ENCODE data around the gene CDKAL1. TPM values are rescaled to one million over a fixed set of nuclear protein-coding genes. Genes with fewer than 3 reads are reported as not detected.
"Not testable (repeated sequence)": the region's sequence is repeated elsewhere in the genome, so short reads cannot be mapped to it uniquely, and the experiment has no call there.

The CDKAL1 gene
- total RNA-seq, 1 donor from 2014 or later, result 29.5 TPM

DNA sequence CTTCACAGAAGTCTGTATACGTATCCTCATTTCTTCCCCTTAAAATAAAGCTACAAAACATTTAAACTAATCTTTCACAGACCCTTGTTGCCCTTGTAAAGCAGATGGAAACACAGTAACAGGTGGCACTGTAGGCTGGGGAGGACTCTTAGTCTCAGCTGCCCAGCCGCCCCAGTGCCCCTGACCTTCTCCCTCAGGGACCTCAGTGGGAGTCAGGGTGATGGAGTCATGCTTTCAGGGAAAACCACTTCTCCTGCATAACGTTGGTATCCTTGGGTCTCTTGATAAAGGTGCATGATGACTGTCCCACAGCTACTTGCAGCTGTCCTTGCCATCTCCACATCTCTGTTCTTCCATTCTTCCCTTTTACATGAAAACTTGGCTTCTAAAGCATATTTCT is 198.6 kb downstream of the CDKAL1 start:
- intact Hi-C loops (cut with micrococcal nuclease), result no loop called here

DNA sequence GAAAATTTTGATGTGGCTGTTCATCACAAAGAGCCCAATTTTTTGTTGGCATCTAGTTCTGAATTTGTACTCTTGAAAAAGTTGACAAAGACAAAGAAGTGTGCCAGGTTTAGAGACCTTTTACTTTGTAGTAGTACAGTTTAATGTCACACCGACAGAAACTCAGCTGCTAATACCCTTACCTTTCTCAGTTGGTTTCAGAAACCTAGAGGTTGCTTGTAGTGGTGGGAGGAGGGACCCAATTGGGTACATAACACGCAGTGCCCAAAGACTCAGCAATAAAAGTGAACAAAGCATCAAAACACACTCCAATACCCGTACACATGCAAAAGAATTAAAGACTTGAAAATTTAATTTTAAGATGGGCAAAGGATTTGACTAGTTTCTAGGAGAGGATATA is 203.7 kb downstream of the CDKAL1 start:
- intact Hi-C loops (cut with micrococcal nuclease), result no loop called here

DNA sequence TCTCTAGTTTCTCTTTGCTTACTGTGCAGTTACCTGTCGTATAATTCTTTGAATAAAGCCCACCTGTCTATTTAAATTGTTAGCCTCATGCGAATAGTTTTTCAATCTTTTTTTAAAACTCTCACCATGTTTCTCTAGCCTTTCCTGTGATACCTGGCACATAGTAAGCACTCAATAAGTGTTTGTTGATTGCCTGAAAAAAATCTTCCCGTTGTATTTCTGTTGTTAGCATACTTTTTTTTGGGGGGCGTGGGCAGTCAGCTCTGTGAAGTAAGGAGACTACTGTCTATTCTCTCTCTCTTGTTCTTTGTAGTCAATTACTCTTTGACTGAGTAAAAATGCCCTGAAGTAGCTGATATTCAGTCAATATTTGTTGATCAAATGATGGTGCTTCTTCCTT is 205.8 kb downstream of the CDKAL1 start:
- intact Hi-C loops (cut with micrococcal nuclease), result no loop called here

DNA sequence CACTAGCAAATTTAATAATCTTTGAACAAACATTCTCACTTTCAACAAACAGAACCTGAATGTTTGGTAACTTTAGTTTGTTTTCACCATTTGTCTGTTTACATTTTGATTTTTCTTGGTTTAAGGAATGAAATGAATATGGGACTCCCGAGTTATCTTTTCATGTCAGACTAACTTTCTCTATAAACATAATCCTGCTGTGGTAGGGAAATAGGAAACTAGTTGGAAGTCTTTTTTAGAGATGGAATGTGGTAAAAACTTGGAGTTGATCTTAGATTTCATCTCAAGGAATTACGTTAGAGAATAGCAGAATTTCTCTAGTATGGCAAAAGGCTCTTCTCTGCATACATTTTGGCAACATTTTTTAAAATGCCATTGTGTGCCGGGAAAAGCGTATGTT is 206.5 kb downstream of the CDKAL1 start:
- intact Hi-C loops (cut with micrococcal nuclease), result no loop called here

DNA sequence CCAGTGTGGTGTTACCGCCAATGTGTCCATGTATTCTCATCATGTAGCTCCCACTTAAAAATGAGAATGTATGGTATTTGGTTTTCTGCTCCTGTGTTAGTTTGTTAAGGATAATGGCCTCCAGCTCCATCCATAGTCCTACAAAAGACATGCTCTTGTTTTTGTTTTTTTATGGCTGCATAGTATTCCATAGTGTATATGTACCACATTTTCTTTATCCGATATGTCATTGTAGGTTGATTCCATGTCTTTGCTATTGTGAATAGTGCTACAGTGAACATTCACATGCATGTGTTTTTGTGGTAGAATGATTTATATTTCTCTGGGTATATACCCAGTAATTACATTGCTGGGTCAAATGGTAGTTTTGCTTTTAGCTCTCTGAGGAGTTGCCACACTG is 207.2 kb downstream of the CDKAL1 start:
- intact Hi-C loops (cut with micrococcal nuclease), result no loop called here

DNA sequence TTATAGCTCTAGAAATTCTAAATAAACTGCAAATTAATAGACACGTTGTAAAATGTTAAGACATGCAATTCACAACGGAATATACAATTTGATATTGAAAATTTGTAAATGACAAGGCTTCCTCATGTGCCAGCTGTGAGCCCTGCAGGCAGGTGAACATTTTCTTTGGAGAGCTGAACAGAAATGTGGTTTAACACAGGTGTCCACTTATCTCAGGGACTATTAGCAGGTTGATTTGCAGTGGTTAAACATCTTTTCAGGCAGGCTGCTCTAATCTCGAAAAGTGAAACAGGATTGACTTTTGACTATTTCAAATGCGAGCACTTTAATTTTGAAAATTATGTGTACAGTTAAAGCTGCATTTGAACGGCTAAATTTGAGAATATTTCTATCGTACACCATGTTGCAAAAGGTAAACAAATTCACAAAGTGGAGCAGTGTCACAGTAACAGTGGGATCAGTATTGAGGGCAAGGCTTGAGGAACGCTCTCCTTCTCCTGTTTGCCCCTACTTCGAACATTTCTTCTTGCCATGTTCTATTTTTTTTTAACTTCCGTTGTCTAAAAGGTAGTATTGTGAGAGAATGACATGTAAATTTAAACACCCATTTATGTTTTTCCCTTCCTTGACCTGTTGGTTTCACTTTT is 210.8 kb downstream of the CDKAL1 start:
- intact Hi-C loops (cut with micrococcal nuclease), result no loop called here

DNA sequence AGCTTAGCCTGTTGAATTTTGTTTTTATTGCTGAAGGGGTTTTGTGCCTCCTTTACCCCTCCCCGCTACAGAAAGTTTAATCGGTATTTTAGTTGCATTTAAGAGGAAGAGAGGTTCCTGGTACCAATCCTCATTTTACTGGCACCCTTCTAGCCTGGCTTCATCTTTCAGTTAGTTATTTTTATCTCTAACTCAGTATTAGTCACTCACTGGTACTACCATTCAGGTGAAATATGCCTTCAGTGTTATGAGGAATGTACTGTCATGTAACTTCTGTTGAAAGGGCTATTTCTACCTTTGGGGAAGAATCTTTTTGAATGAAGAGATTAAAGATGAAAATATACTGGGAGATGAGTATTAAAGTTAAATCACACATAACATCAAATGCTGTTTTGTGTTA is 211.8 kb downstream of the CDKAL1 start:
- intact Hi-C loops (cut with micrococcal nuclease), result no loop called here

DNA sequence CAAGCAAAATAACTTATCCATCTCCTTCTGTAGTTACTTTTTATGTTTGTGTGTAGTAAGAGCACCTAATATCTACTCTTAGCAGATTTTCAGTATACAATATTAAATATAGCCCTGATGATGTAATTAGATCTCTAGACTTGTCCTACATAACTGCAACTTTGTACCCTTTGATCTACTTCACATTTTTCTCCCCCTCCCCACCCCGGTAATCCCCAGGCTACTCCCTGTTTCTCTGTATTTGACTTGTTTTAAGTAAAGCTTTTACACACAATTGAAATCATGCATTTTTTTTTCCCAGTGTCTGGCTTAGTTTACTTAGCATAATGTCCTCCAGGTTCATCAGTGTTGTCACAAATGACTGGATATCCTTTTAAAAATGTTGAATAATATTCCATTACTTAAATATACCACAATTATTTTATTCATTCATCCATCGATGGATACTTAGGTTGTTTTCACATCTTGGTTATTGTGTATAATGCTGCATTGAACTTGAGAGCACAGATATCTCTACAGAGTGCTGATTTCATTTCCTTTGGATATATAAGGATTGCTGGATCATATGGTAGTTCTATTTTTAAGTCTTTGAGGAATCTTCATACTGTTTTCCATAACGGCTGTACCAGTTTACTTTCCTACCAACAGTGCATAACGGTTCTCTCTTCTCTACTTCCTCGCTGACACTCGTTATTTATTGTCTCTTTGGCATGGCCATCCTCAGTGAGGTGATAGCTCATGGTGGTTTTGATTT is 212.7 kb downstream of the CDKAL1 start:
- intact Hi-C loops (cut with micrococcal nuclease), result no loop called here

DNA sequence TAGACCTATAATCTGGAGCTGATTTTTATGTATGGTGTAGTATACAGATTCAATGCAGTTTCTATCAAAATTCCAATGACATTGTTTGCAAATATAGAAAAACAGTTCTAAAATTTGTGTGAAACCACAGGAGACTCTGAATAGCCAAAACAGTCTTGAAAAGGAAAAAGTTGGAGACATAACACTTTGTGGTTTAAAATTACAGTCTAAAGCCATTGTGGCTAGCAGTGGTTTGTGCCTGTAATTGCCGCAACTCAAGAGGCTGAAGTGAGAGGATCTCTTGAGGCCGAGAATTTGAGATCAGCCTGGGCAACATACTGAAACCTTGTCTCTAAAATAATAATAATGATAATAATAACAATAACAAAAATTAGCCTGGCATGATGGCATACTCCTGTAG is 213.7 kb downstream of the CDKAL1 start:
- intact Hi-C loops (cut with micrococcal nuclease), result no loop called here

DNA sequence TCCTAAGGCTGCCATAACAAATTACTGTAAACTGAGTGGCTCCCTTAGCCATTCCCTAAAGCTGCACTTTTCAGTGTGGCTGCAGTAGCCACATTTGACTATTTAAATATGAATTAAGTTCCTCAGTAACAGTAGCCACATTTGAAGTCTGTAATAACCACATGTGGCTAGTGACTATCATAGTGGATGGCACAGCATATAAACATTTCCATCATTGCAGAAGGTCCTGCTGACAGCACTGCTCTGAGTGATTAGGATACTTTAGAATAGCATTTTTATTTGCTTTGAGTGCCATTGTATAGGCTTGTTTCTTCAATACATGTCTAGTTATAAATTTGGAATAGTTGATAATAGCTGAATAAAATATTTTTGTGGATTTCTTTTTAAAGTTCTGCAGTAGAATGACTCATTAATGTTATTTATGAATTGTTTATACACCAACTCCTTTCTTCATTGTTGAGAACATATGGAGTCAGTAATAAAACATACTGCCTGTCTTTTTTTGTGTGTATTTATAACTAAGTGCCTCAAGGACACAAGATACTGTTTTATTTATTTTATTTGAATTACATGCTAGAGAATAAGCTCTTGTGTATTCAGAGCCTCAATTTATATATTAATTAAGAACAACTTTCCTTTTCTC is 217.2 kb downstream of the CDKAL1 start:
- intact Hi-C loops (cut with micrococcal nuclease), result no loop called here

DNA sequence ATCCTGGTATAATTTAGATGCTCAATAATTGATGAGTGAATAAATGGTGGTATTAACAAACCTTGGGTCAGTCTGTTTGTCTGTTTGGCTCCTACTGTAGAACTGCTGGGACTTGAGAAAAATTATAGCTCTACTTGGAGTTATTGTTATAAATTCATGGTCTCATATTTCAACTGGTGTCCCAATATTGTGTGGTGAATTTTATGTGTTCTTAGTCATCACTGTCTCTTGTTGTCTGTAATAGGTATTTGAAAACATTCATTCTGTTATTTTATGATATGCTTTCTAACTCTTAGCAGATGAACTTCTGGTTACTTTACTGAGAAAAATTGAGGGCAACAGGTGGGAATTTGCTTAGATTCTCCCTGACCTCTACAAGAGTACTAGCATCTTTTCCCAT is 221.4 kb downstream of the CDKAL1 start:
- intact Hi-C loops (cut with micrococcal nuclease), result no loop called here

DNA sequence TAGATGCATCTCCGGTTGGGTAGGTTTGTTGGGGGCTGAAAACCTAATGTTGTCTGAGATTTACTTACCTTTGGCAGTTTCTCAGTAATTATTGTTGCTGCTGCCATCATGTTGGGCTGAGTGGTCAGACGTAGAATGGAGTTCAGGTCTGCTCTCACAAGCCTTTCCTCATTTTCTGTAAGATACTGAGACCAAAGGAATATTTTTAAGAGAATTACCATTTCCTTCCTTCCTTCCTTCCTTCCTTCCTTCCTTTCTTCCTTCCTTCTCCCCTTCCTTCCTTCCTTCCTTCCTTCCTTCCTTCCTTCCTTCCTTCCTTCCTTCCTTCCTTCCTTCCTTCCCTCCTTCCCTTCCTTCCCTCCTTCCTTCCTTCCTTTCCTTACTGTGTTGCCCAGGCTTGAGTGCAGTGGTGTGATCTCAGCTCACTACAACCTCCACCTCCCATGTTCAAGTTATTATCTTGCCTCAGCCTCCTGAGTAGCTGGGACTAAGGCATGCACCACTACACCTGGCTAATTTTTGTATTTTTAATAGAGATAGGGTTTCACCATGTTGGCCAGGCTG is 222.4 kb downstream of the CDKAL1 start:
- intact Hi-C loops (cut with micrococcal nuclease), result not testable (repeated sequence)

DNA sequence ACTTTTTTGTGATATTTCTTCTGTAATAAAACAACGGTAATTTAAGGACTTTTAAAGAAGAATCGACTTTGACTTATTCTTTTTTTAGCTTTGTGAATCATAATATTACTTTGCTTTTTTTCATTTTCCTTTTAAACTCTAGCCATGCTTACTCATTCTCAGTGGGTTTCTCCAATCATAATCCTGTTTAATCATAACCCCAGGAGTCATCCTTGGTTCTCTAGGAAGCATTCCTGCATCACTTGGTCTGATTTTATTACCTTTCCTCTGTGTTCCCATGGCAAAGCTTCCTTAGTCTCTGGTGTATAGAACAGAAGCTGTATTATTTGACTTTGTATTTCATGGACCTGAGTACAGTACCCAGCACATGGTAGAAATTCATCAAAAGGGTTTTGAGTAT is 223.5 kb downstream of the CDKAL1 start:
- intact Hi-C loops (cut with micrococcal nuclease), result no loop called here

DNA sequence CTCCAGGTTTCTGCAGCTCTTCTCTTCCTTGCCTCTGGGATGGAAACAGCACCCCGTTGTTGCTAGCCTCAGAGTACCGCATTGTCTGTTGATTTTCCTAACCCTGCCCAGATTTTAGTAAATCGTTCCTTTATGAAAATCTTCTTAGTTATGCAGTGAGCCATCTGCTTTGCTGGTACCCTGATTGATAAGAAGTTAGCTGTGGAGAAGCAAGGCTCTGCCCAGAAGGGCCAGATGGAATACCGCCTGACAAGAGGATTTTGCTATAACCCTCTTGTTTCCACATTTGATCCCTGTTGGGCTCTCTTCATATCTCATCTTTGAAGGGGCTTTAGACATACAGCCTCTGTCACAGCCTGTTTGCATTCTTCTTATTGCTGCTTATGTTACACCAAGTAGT is 229.0 kb downstream of the CDKAL1 start:
- intact Hi-C loops (cut with micrococcal nuclease), result no loop called here

DNA sequence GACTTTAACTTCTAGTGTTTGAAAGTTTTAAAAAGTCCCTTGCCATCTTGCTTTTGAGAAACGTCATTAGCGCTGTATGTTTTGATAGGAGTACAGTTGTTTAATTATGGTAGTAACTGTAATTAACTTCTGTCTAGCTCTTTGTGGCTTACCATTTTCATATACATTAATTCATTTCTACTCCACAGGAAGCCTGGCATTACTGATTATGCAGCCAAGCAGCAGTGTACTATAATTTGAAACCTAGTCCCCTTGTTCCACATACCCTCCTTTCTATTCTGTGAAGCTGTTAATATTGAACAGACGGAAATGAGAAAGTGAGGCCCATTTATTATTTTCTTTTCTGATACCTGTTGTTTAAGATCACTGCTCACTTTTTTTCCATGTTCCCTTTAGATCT is 235.4 kb downstream of the CDKAL1 start:
- intact Hi-C loops (cut with micrococcal nuclease), result no loop called here

DNA sequence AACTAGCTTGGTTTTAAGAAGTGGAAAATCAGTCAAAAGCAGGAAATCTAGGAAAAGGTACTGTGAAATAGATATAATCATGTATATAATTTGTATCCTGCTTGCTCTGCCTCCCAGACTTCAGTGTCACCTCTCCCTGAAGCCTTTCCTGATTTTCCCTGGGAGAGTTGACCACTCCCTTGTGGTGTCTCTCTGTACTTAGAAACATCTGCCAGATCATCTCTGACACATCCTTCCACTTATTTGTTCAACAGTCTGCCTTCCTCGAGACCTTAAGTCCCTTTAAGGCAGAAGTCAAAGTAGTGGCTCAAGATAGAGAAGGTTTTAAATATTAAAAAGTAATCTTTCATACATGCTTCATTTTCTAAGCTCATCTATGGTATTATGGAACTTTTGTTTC is 236.5 kb downstream of the CDKAL1 start:
- intact Hi-C loops (cut with micrococcal nuclease), result no loop called here

DNA sequence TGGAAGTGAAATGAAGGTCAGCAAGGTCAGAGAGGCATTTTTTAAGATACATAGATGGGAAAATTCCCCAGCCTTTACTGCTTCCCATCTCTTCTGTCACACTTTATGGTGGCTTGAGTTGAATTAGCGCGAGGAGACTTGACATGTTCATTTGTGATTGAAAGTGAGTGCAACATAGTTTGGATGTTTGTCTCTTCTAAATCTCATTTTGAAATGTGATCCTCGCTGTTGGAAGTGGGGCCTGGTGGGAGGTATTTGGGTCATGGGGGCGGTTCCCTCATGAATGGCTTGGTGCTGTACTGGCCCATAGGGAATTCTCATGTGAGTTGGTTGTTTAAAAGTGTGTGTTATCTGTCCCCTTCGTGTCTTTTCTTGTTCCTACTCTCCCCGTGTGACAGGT is 237.2 kb downstream of the CDKAL1 start:
- intact Hi-C loops (cut with micrococcal nuclease), result no loop called here

DNA sequence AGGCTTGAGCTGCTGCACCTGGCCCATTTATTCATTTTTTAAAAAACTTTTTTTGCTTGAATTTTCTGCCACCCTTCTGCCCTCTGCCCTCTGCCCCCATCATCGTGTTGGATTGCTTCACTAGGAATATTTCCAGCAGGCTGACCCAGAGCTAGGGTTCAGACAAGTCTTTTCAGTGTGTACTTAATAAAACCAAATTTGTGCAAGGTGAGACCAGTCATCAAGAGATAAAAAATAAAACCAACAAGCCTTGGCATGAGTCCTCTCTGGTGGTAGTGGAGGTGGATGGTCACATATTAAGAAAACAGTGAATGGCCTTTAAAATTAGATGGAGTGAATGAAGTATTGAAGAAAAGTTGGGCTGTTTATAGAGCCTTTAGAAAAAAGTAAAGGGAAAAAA is 239.6 kb downstream of the CDKAL1 start:
- intact Hi-C loops (cut with micrococcal nuclease), result no loop called here

DNA sequence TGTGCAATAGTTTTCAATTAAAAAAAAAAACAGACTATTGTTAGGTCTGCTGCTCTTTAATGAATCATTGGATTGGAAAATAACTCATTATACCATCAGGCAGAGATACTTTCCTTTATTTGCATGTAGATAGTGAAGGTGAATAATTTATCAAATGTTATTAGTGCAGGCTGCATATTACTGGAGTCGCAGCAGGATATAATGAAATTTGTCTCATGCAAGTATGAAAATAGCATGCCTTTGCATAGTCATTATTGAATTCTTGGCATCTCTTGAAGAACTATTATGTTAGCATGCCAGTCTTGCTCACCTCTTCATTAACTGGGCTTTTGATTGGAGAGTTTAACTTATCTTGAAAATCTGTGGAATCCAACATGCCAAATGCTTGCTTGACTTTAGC is 241.7 kb downstream of the CDKAL1 start:
- intact Hi-C loops (cut with micrococcal nuclease), result no loop called here

DNA sequence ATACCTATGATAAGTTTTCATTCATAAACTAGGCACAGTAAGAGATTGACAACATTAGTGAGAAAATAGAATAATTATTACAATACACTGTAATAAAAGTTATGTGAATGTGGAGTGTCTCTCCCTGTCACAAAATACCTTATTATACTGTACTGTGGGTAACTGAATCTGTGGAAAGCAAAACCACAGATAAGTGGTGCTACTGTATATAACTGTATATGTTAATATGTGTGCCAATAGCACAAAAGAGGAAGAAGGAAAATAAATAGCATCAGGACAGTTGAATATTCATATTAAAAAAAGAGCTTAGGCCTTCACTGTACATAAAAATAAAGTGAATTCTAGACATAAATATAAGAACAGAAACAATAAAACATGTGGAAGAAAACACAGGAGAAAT is 243.5 kb downstream of the CDKAL1 start:
- intact Hi-C loops (cut with micrococcal nuclease), result no loop called here

DNA sequence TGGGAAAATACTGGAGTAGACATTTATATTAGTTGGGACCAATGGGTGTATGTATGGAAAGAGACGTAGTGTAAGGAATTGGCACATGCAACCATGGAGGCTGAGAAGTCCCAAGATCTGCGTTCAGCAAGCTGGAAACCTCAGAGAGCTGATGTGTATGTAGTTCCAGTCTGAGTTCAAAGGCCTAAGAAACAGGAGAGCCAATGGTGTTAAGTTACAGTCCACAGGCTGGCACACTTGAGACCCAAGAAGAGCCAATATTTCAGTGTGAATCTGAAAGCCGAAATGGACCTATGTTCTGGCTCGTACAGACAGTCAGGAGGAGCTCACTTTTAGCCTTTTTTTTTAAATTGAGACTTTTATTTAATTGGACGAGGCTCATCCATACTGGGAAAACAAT is 244.2 kb downstream of the CDKAL1 start:
- intact Hi-C loops (cut with micrococcal nuclease), result no loop called here

DNA sequence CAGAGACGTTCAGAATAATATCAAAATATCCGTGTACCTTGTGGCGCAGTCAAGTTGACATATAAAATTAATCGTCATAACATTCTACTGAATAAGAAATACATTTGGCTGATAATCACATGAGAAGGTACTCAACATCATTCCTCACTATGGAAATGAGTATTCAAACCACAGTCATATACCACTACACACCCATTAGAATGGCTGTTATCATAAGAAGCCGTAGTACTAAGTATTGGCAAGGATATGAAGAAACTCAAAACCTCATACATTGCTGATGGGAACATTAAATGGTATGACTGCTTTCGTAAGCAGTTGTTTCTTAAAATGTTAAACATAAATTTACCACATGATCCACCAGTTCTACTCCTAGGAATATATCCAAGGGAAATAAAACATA is 244.7 kb downstream of the CDKAL1 start:
- intact Hi-C loops (cut with micrococcal nuclease), result no loop called here

DNA sequence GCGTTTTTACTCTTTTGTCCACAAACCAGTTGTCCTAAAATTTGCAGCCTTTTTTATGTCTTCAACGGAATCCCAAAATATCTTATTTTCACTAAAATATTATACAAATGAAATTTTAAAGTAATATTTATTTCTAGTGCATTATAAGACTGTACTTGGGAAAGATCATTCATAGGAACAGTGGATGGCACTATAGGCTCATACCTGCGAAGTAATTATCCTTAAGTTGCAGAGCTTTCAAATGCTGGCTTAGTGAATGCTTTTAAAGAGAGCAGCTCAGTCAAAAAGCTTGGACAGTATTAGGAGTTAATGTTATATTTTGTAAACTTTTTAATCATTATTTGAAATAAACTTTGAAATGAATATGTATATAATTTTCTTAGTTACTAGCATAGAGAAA is 254.9 kb downstream of the CDKAL1 start:
- intact Hi-C loops (cut with micrococcal nuclease), result no loop called here

Measured in T-helper 2 cell treated with Interferon-gamma antibody and Interleukin-4, amounts not matched to agents 100 ng/mL and 5 ng/mL, for 36 hours (primary cell).